SK-N-SH (cell line): Measurements from ENCODE around the gene PALLD. TPM values are rescaled to one million over a fixed set of nuclear protein-coding genes. Genes with fewer than 3 reads are reported as not detected.

Experiments
- CTCF ChIA-PET: fragments of 300-600, 350-600 bp; formaldehyde crosslinking; extraction: SDS; loops from one replicate; lab custom pipeline; 2021; lab: Yijun Ruan, JAX
- POLR2A ChIA-PET: fragments of 350-600 bp; sonication (Branson Sonifier 250); formaldehyde crosslinking; extraction: SDS; loops from one replicate; lab custom pipeline; 2020; ENCODE audit warnings: antibody characterized with exemption, inconsistent platforms; lab: Yijun Ruan, JAX
- DNase-seq: peaks from one replicate; pipeline ENCODE4 v3.0.0; 2012
- H2AFZ ChIP-seq: fragments of 200-600 bp; sonication (generic); 2 replicates; pipeline ENCODE4 v1.8.1; 2016; ENCODE audit warnings: antibody characterized with exemption, mild to moderate bottlenecking, low read depth
- H3F3A ChIP-seq: fragments of 200-600 bp; sonication (generic); replicated peaks from 2 replicates; pipeline ENCODE3; 2016; ENCODE audit warnings: antibody characterized with exemption, mild to moderate bottlenecking; ENCODE audit not compliant: insufficient read depth
- H3K27ac ChIP-seq, 2 experiments: fragments of 200-500 bp in 1 of 2; fragments of 200-600 bp in 1 of 2; sonication (Bioruptor generic) in 1 of 2; sonication (generic), shearing (Covaris generic) in 1 of 2; 2 replicates each; pipeline versions ENCODE4 v1.5.1 to v1.6.1; 2014 to 2016; ENCODE audit warnings: low read depth in 2 of 2, inconsistent platforms in 1 of 2, low read length in 1 of 2, mild to moderate bottlenecking in 1 of 2, mixed read lengths in 1 of 2
- H3K27me3 ChIP-seq: fragments of 200-600 bp; sonication (generic), shearing (Covaris generic); 2 replicates; pipeline ENCODE4 v1.6.1; 2016; ENCODE audit warnings: mixed run types; ENCODE audit not compliant: insufficient read depth
- H3K36me3 ChIP-seq, 2 experiments: fragments of 200-500 bp in 1 of 2; fragments of 200-600 bp in 1 of 2; sonication (Bioruptor generic) in 1 of 2; sonication (generic) in 1 of 2; replicated peaks in 1 of 2; 2 replicates each; pipeline versions ENCODE3 to v1.5.1; 2014 to 2016; ENCODE audit warnings: low read length in 1 of 2, mild to moderate bottlenecking in 1 of 2; ENCODE audit not compliant: insufficient read depth in 2 of 2, control insufficient read depth in 1 of 2
- H3K4me1 ChIP-seq, 2 experiments: fragments of 200-500 bp in 1 of 2; fragments of 200-600 bp in 1 of 2; sonication (Bioruptor generic) in 1 of 2; sonication (generic), shearing (Covaris generic) in 1 of 2; 2 replicates each; pipeline versions ENCODE4 v1.5.1 to v1.6.1; 2014 to 2016; ENCODE audit warnings: low read depth in 1 of 2, low read length in 1 of 2, mixed run types in 1 of 2; ENCODE audit not compliant: insufficient read depth in 2 of 2, control insufficient read depth in 1 of 2
- H3K4me2 ChIP-seq: fragments of 200-600 bp; sonication (generic), shearing (Covaris generic); 2 replicates; pipeline ENCODE4 v1.6.1; 2017; ENCODE audit warnings: mixed run types
- H3K4me3 ChIP-seq, 2 experiments: fragments of 200-500 bp in 1 of 2; fragments of 200-600 bp in 1 of 2; sonication (Bioruptor generic) in 1 of 2; sonication (generic), shearing (Covaris generic) in 1 of 2; 2 replicates each; pipeline versions ENCODE4 v1.5.1 to v1.8.1; 2014 to 2016; ENCODE audit warnings: low read depth in 2 of 2, inconsistent platforms in 1 of 2, low read length in 1 of 2, mild to moderate bottlenecking in 1 of 2, mixed read lengths in 1 of 2, moderate library complexity in 1 of 2
- H3K79me2 ChIP-seq: fragments of 200-600 bp; sonication (generic); 2 replicates; pipeline ENCODE4 v1.8.1; 2017; ENCODE audit warnings: mild to moderate bottlenecking; ENCODE audit not compliant: insufficient read depth
- H3K9ac ChIP-seq: fragments of 200-600 bp; sonication (generic); 2 replicates; pipeline ENCODE4 v1.6.1; 2017; ENCODE audit warnings: mixed run types
- H3K9me2 ChIP-seq: fragments of 200-600 bp; sonication (generic); 2 replicates; pipeline ENCODE4 v1.6.1; 2017; ENCODE audit warnings: mixed run types
- H3K9me3 ChIP-seq: fragments of 200-600 bp; sonication (generic); 2 replicates; pipeline ENCODE4 v1.6.1; 2017; ENCODE audit warnings: mixed run types, mild to moderate bottlenecking, moderate library complexity
- H4K20me1 ChIP-seq: fragments of 200-600 bp; sonication (generic); 2 replicates; pipeline ENCODE4 v1.6.1; 2017; ENCODE audit warnings: mild to moderate bottlenecking, mixed run types; ENCODE audit not compliant: insufficient read depth
- ELF1 ChIP-seq: IDR thresholded peaks from 2 replicates; pipeline ENCODE4 v1.4.0; 2012
- EP300 ChIP-seq, 2 experiments: IDR thresholded peaks; 2 replicates each; pipeline versions ENCODE4 v1.4.0 to v1.6.1; 2012; ENCODE audit warnings: borderline replicate concordance in 1 of 2, low read depth in 1 of 2, low read length in 1 of 2
- FOSL2 ChIP-seq: IDR thresholded peaks from 2 replicates; pipeline ENCODE4 v1.4.0; 2012; ENCODE audit warnings: low read depth, mild to moderate bottlenecking, moderate library complexity, borderline replicate concordance
- FOXJ3 ChIP-seq: sonication (generic); formaldehyde crosslinking; IDR thresholded peaks from 2 replicates; pipeline ENCODE4 v1.5.1; 2020; ENCODE audit warnings: mild to moderate bottlenecking, missing genetic modification reagents
- GATA2 ChIP-seq: sonication (generic); formaldehyde crosslinking; IDR thresholded peaks from 2 replicates; pipeline ENCODE4 v1.5.0; 2020; ENCODE audit warnings: mild to moderate bottlenecking, missing genetic modification reagents
- JUND ChIP-seq: IDR thresholded peaks from 2 replicates; pipeline ENCODE4 v1.4.0; 2012
- MEF2A ChIP-seq: IDR thresholded peaks from 2 replicates; pipeline ENCODE4 v1.4.0; 2012; ENCODE audit warnings: low read depth, borderline replicate concordance
- MXI1 ChIP-seq: IDR thresholded peaks from 2 replicates; pipeline ENCODE4 v1.6.1; 2012; ENCODE audit warnings: mild to moderate bottlenecking, low read depth, low read length, improper control_type of control experiment
- NFIC ChIP-seq: IDR thresholded peaks from 2 replicates; pipeline ENCODE4 v1.4.0; 2012; ENCODE audit warnings: borderline replicate concordance
- POLR2AphosphoS5 ChIP-seq: IDR thresholded peaks from 2 replicates; pipeline ENCODE4 v1.6.1; 2012; ENCODE audit warnings: low read depth, low read length
- RFX5 ChIP-seq: IDR thresholded peaks from 2 replicates; pipeline ENCODE4 v1.6.1; 2012; ENCODE audit warnings: mild to moderate bottlenecking, improper control_type of control experiment, low read length
- SIN3A ChIP-seq: IDR thresholded peaks from 2 replicates; pipeline ENCODE4 v1.6.1; 2012; ENCODE audit warnings: low read depth, mild to moderate bottlenecking, low read length, moderate library complexity, borderline replicate concordance
- TCF12 ChIP-seq: IDR thresholded peaks from 2 replicates; pipeline ENCODE4 v1.4.0; 2012
- WGBS: methylation state at CpG from one replicate; pipeline ENCODE4 v1.1.6; 2017; ENCODE audit warnings: low lambda C conversion rate; 5-methylcytosine and 5-hydroxymethylcytosine counted together
- polyA plus RNA-seq, 3 experiments: library from polyadenylated mRNA; depleted of rRNA; stranded (reverse); fragments of >200 nt; gene quantifications; 2 replicates each; pipeline ENCODE4 v1.2.3, GENCODE V29; 2012
- TF ChIP-seq, protein P1 (sequence below): IDR thresholded peaks from 2 replicates; pipeline ENCODE4 v1.6.1; 2012; ENCODE audit warnings: mild to moderate bottlenecking, low read depth, low read length, moderate library complexity
- TF ChIP-seq, protein P2 (sequence below): IDR thresholded peaks from 2 replicates; pipeline ENCODE4 v1.4.0; 2012; ENCODE audit warnings: low read depth, borderline replicate concordance
- TF ChIP-seq, protein P3 (sequence below): fragments of 200-600 bp; sonication (generic); IDR thresholded peaks from 2 replicates; pipeline ENCODE4 v1.6.1; 2017; ENCODE audit warnings: antibody characterized with exemption, mild to moderate bottlenecking, moderate library complexity

Gene PALLD
- polyA plus RNA-seq, 1 of the 3 experiments (the other 2 are of a cell fraction), result 33.0 TPM

DNA sequence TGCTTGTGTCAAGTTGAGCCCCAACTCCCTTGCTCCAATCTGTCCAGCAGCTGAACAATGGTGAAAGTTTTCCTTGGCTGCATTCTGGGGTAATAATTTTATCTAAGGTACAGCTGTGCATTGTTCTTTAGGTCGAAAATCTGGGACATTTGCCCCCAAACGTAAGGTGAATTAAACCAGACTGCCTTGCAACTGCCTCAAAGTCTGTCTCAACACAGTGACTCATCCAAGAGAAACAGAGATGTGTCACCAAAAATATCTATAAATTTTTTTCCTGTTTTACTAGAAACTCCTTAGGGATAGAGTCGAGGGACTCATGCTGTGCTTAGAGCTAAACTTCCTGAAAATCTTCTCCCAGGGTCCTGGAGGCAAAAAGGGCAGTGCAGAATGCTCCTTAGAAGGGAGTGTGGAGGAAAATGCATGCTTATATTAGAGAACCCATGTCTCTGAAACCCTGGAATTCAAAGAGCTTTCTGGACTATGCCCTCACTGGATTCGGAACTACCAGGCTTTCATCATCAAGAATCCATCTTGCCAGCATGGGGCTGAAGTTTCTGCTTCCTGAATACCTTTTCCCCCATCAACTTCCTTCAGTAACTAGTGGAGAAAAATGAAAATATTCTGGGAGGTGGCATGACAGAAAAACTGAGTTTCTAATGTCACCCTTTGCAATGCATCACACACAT lies 115.7 kb downstream of the PALLD start (continued):
- TF ChIP-seq, protein P1, sequence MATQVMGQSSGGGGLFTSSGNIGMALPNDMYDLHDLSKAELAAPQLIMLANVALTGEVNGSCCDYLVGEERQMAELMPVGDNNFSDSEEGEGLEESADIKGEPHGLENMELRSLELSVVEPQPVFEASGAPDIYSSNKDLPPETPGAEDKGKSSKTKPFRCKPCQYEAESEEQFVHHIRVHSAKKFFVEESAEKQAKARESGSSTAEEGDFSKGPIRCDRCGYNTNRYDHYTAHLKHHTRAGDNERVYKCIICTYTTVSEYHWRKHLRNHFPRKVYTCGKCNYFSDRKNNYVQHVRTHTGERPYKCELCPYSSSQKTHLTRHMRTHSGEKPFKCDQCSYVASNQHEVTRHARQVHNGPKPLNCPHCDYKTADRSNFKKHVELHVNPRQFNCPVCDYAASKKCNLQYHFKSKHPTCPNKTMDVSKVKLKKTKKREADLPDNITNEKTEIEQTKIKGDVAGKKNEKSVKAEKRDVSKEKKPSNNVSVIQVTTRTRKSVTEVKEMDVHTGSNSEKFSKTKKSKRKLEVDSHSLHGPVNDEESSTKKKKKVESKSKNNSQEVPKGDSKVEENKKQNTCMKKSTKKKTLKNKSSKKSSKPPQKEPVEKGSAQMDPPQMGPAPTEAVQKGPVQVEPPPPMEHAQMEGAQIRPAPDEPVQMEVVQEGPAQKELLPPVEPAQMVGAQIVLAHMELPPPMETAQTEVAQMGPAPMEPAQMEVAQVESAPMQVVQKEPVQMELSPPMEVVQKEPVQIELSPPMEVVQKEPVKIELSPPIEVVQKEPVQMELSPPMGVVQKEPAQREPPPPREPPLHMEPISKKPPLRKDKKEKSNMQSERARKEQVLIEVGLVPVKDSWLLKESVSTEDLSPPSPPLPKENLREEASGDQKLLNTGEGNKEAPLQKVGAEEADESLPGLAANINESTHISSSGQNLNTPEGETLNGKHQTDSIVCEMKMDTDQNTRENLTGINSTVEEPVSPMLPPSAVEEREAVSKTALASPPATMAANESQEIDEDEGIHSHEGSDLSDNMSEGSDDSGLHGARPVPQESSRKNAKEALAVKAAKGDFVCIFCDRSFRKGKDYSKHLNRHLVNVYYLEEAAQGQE, result no peak
- TF ChIP-seq, protein P2, sequence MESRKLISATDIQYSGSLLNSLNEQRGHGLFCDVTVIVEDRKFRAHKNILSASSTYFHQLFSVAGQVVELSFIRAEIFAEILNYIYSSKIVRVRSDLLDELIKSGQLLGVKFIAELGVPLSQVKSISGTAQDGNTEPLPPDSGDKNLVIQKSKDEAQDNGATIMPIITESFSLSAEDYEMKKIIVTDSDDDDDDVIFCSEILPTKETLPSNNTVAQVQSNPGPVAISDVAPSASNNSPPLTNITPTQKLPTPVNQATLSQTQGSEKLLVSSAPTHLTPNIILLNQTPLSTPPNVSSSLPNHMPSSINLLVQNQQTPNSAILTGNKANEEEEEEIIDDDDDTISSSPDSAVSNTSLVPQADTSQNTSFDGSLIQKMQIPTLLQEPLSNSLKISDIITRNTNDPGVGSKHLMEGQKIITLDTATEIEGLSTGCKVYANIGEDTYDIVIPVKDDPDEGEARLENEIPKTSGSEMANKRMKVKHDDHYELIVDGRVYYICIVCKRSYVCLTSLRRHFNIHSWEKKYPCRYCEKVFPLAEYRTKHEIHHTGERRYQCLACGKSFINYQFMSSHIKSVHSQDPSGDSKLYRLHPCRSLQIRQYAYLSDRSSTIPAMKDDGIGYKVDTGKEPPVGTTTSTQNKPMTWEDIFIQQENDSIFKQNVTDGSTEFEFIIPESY, result no peak
- TF ChIP-seq RFX5, result no peak
- TF ChIP-seq GATA2 (CRISPR knock-in tag), result no peak
- TF ChIP-seq, protein P3, sequence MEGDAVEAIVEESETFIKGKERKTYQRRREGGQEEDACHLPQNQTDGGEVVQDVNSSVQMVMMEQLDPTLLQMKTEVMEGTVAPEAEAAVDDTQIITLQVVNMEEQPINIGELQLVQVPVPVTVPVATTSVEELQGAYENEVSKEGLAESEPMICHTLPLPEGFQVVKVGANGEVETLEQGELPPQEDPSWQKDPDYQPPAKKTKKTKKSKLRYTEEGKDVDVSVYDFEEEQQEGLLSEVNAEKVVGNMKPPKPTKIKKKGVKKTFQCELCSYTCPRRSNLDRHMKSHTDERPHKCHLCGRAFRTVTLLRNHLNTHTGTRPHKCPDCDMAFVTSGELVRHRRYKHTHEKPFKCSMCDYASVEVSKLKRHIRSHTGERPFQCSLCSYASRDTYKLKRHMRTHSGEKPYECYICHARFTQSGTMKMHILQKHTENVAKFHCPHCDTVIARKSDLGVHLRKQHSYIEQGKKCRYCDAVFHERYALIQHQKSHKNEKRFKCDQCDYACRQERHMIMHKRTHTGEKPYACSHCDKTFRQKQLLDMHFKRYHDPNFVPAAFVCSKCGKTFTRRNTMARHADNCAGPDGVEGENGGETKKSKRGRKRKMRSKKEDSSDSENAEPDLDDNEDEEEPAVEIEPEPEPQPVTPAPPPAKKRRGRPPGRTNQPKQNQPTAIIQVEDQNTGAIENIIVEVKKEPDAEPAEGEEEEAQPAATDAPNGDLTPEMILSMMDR, result no peak
- no peak for TF ChIP-seq FOXJ3 (CRISPR knock-in tag)
- TF ChIP-seq ELF1, result no peak
- peak; percentile 89 for TF ChIP-seq FOSL2
- peak; percentile 53; the same call in 1 of the 2 replicates for TF ChIP-seq POLR2AphosphoS5
- peak; percentile 66; the same call in 1 of the 2 replicates for TF ChIP-seq MEF2A

DNA sequence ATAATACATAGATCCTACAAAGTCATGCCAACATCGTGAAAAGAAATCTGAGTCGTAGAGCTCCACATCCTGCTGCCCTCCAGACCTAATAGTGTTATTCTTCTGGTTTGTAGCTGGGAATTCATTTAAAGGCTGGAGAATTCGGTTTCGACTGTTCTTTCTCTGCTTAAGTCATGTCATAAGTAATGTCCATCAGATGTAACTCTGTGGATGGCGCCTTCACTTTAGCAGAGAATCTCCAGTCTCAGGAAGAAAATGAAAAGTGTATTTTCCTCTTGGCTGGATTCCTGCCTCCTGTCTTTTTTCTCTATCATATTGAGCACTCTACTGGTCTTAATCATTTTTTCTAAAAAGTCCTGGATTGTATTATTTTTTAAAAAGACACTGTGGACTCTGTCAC lies 117.0 kb downstream of the PALLD start:
- H3K9me3 ChIP-seq, result no peaks in the 10 kb centered on the region
- H3K27ac ChIP-seq, result peak overlapping the region; percentile 67 to 73
- H3K9ac ChIP-seq, result no peak overlapping the region; the same call in 1 of the 2 replicates
- no peak overlapping the region; the same call in 1 of the 2 replicates for H3K4me2 ChIP-seq
- H3K4me3 ChIP-seq, result no peak overlapping the region
- H4K20me1 ChIP-seq, result no peaks in the 10 kb centered on the region
- peaks cover 0 to 57% of the 10 kb centered on the region in 2 experiments for H3K4me1 ChIP-seq
- no peaks in the 10 kb centered on the region for H3K27me3 ChIP-seq
- ChIA-PET POLR2A (no interaction called here), CTCF (interaction anchor here (0.9 kb wide), 1 partner anchor 56 kb away, joined by 3 read pairs; no protein-coding TSS in a partner anchor)
- DNase-seq, result no peak
- H3K9me2 ChIP-seq, result no peaks in the 10 kb centered on the region
- no peaks in the 10 kb centered on the region for H3K36me3 ChIP-seq
- H2AFZ ChIP-seq, result no peak overlapping the region
- H3F3A ChIP-seq, result peaks cover 56% of the 10 kb centered on the region
- no peaks in the 10 kb centered on the region for H3K79me2 ChIP-seq
- WGBS, result 36% methylated on average over 5 of the region's 5 CpGs
- TF ChIP-seq EP300 (IDR thresholded peaks at IDR 0.05; ENCODE audit: borderline replicate concordance in 1 of 2, low read depth in 1 of 2, low read length in 1 of 2) (peak; percentile 26 to 50; a peak in 2 of 4 replicates), JUND (peak; percentile 38), TCF12 (peak; percentile 88), ELF1 (no peak), POLR2AphosphoS5 (0 out of 2 replicates have a peak, but pooled peaks have one; percentile 24), MXI1 (no peak), SIN3A (peak; percentile 46; the same call in 1 of the 2 replicates), NFIC (peak; percentile 49; the same call in 1 of the 2 replicates)
- TF ChIP-seq, protein P1, result no peak
- TF ChIP-seq, protein P2, result no peak
